ENCODE measurements around the gene PDE4A. TPM values are rescaled to one million over a fixed set of nuclear protein-coding genes. Genes with fewer than 3 reads are reported as not detected.

The PDE4A gene
- 3.8 to 4.7 TPM (median 4.1 TPM) in 5 replicates for total RNA-seq (2022; extraction: Qiagen RNA extraction)

GRCh38 chr19:10420444-10421239, at the start of gene PDE4A:
Gene PDE4A (plus strand): TSS chr19:10420538. CDS start chr19:10420765, 227 bp downstream.

GRCh38 chr19:10380313-10381102, 39.8 kb upstream of the PDE4A start, which contains the start of gene TYK2:
Gene TYK2 (minus strand): TSS chr19:10380572. CDS start chr19:10378406, 2,166 bp downstream.

GRCh38 chr19:10403137-10404021, 17.0 kb upstream of the PDE4A start, which contains the start of gene CDC37:
Gene CDC37 (minus strand): TSS chr19:10403542. CDS start chr19:10403479, 63 bp downstream.

GRCh38 chr19:10503002-10503789, 82.9 kb downstream of the PDE4A start, which contains the start of gene KEAP1:
Gene KEAP1 (minus strand): TSS chr19:10503356. CDS start chr19:10500033, 3,323 bp downstream.

GRCh38 chr19:10517361-10517759, 97.0 kb downstream of the PDE4A start, which contains the start of gene S1PR5:
Gene S1PR5 (minus strand): TSS chr19:10517447. CDS start chr19:10515011, 2,436 bp downstream.

Other genes with a start within 250 kb of the PDE4A start
- gene DNMT1, start 225.6 kb upstream of the PDE4A start, total RNA-seq (2022; extraction: Qiagen RNA extraction): 52.4 to 61.5 TPM (median 57.3 TPM) in 5 replicates
- gene S1PR2, start 189.2 kb upstream of the PDE4A start, total RNA-seq (2022; extraction: Qiagen RNA extraction): 0.38 to 1.1 TPM (median 0.68 TPM) in 5 replicates
- 53.8 to 80.9 TPM (median 73.2 TPM) in 5 replicates for gene MRPL4, start 168.3 kb upstream of the PDE4A start, total RNA-seq (2022; extraction: Qiagen RNA extraction)
- gene ICAM1, start 149.4 kb upstream of the PDE4A start, total RNA-seq (2022; extraction: Qiagen RNA extraction): 2.5 to 5.4 TPM (median 3.9 TPM) in 5 replicates
- gene ICAM4, start 133.6 kb upstream of the PDE4A start, total RNA-seq (2022; extraction: Qiagen RNA extraction): 0.08 to 0.12 TPM (median 0.11 TPM) in 4 of 5 replicates, not detected in the other
- gene ICAM5, start 130.6 kb upstream of the PDE4A start, total RNA-seq (2022; extraction: Qiagen RNA extraction): 0.58 to 1.0 TPM (median 0.84 TPM) in 5 replicates
- 0.79 to 2.7 TPM (median 1.7 TPM) in 5 replicates for gene ZGLP1, start 110.7 kb upstream of the PDE4A start, total RNA-seq (2022; extraction: Qiagen RNA extraction)
- gene FDX2, start 104.5 kb upstream of the PDE4A start, total RNA-seq (2022; extraction: Qiagen RNA extraction): 17.5 to 35.4 TPM (median 33.0 TPM) in 5 replicates
- gene RAVER1, start 87.0 kb upstream of the PDE4A start, total RNA-seq (2022; extraction: Qiagen RNA extraction): 22.9 to 30.6 TPM (median 28.8 TPM) in 5 replicates
- 6.2 to 9.8 TPM (median 8.2 TPM) in 5 replicates for gene ICAM3, start 80.9 kb upstream of the PDE4A start, total RNA-seq (2022; extraction: Qiagen RNA extraction)
- 28.2 to 42.9 TPM (median 38.1 TPM) in 5 replicates for gene TYK2, start 40.0 kb upstream of the PDE4A start, total RNA-seq (2022; extraction: Qiagen RNA extraction)
- gene CDC37, start 17.0 kb upstream of the PDE4A start, total RNA-seq (2022; extraction: Qiagen RNA extraction): 154 to 196 TPM (median 180 TPM) in 5 replicates
- gene KEAP1, start 82.8 kb downstream of the PDE4A start, total RNA-seq (2022; extraction: Qiagen RNA extraction): 47.1 to 61.8 TPM (median 52.3 TPM) in 5 replicates
- gene S1PR5, start 96.9 kb downstream of the PDE4A start, total RNA-seq (2022; extraction: Qiagen RNA extraction): 0.97 to 1.5 TPM (median 1.4 TPM) in 5 replicates
- gene ATG4D, start 123.4 kb downstream of the PDE4A start, total RNA-seq (2022; extraction: Qiagen RNA extraction): 16.5 to 23.2 TPM (median 21.6 TPM) in 5 replicates
- 13.5 to 16.6 TPM (median 15.2 TPM) in 5 replicates for gene KRI1, start 145.5 kb downstream of the PDE4A start, total RNA-seq (2022; extraction: Qiagen RNA extraction)
- 4.4 to 7.4 TPM (median 5.7 TPM) in 5 replicates for gene CDKN2D, start 148.4 kb downstream of the PDE4A start, total RNA-seq (2022; extraction: Qiagen RNA extraction)
- gene AP1M2, start 166.8 kb downstream of the PDE4A start, total RNA-seq (2022; extraction: Qiagen RNA extraction): 26.1 to 54.3 TPM (median 40.6 TPM) in 5 replicates
- 7.4 to 9.4 TPM (median 9.0 TPM) in 5 replicates for gene SLC44A2, start 205.0 kb downstream of the PDE4A start, total RNA-seq (2022; extraction: Qiagen RNA extraction)
- 153 to 165 TPM (median 160 TPM) in 5 replicates for gene ILF3, start 233.8 kb downstream of the PDE4A start, total RNA-seq (2022; extraction: Qiagen RNA extraction)

Measured in A549 treated with AZD2906 at 1 μM for 4 hours (cell line).